HepG2 (cell line): ENCODE measurements around the gene RXRG. TPM values are rescaled to one million over a fixed set of nuclear protein-coding genes. Genes with fewer than 3 reads are reported as not detected.

Source experiments
- ATAD3A ChIP-seq: sonication (generic); formaldehyde crosslinking; IDR thresholded peaks from 2 replicates; pipeline ENCODE4 v1.4.0; 2020; ENCODE audit warnings: missing genetic modification reagents
- CEBPB ChIP-seq: IDR thresholded peaks from 2 replicates; pipeline ENCODE4 v1.6.1; 2011; ENCODE audit warnings: low read depth, low read length, improper control_type of control experiment, borderline replicate concordance
- FOXC1 ChIP-seq: sonication (generic); formaldehyde crosslinking; IDR thresholded peaks from 2 replicates; pipeline ENCODE4 v1.8.0; 2022; ENCODE audit warnings: mild to moderate bottlenecking, missing genetic modification reagents, borderline replicate concordance
- FOXO1 ChIP-seq: sonication (generic); formaldehyde crosslinking; IDR thresholded peaks from 2 replicates; pipeline ENCODE4 v1.4.0; 2020; ENCODE audit warnings: missing genetic modification reagents
- HDAC6 ChIP-seq: fragments of 200-600 bp; sonication (generic); IDR thresholded peaks from 2 replicates; pipeline ENCODE4 v1.7.0; 2017; ENCODE audit warnings: mild to moderate bottlenecking, antibody characterized with exemption, low read length, low read depth
- KLF6 ChIP-seq: IDR thresholded peaks from 2 replicates; pipeline ENCODE4 v1.8.0; 2016; ENCODE audit warnings: missing biosample characterization, missing genetic modification reagents
- RFXAP ChIP-seq: sonication (generic); formaldehyde crosslinking; IDR thresholded peaks from 2 replicates; pipeline ENCODE4 v1.4.0; 2020; ENCODE audit warnings: missing genetic modification reagents, borderline replicate concordance
- ZIK1 ChIP-seq: sonication (generic); formaldehyde crosslinking; IDR thresholded peaks from 2 replicates; pipeline ENCODE4 v1.5.0; 2020; ENCODE audit warnings: mild to moderate bottlenecking, low read depth, missing genetic modification reagents, borderline replicate concordance
- ZMYM2 ChIP-seq: sonication (generic); formaldehyde crosslinking; IDR thresholded peaks from 2 replicates; pipeline ENCODE4 v1.8.0; 2022; ENCODE audit warnings: mild to moderate bottlenecking, missing genetic modification reagents
- ZNF124 ChIP-seq: sonication (generic); formaldehyde crosslinking; IDR thresholded peaks from 2 replicates; pipeline ENCODE4 v1.4.0; 2020; ENCODE audit warnings: missing genetic modification reagents
- polyA plus RNA-seq, 8 experiments: library from polyadenylated mRNA; depleted of rRNA in 3 of 8; stranded (reverse) in 7 of 8; unstranded in 1 of 8; fragments of >200 nt; fragmentation: Illumina TruSeq in 4 of 8; extraction: Trizol in 4 of 8; gene quantifications; 2 replicates each; pipeline versions ENCODE4 v1.2.1 to v1.2.3, GENCODE V29; 2011 to 2016; ENCODE audit warnings: low read depth in 4 of 8, missing spikeins in 1 of 8, mixed read lengths in 1 of 8; ENCODE audit not compliant: insufficient read depth in 1 of 8
- total RNA-seq, 5 experiments: library from RNA; depleted of rRNA; stranded (reverse); fragments of >200 nt; fragmentation: Illumina TruSeq; extraction: Trizol; gene quantifications; 2 replicates each; pipeline ENCODE4 v1.2.3, GENCODE V29; 2016; ENCODE audit warnings: low read depth in 1 of 5
- TF ChIP-seq, protein P1 (sequence below): sonication (generic); formaldehyde crosslinking; IDR thresholded peaks from 2 replicates; pipeline ENCODE4 v1.4.0; 2020; ENCODE audit warnings: low read depth, mild to moderate bottlenecking, missing genetic modification reagents
- TF ChIP-seq, protein P2 (sequence below): sonication (generic); formaldehyde crosslinking; IDR thresholded peaks from 2 replicates; pipeline ENCODE4 v1.8.0; 2022; ENCODE audit warnings: missing genetic modification reagents, low read depth, mild to moderate bottlenecking, borderline replicate concordance
- TF ChIP-seq, protein P3 (sequence below), 2 experiments: IDR thresholded peaks; 2 replicates each; pipeline ENCODE4 v1.6.1; 2011 to 2012; ENCODE audit warnings: low read length in 2 of 2, borderline replicate concordance in 1 of 2, low read depth in 1 of 2, mild to moderate bottlenecking in 1 of 2, moderate library complexity in 1 of 2
- TF ChIP-seq, protein P4 (sequence below): sonication (generic); formaldehyde crosslinking; IDR thresholded peaks from 2 replicates; pipeline ENCODE4 v1.4.0; 2020; ENCODE audit warnings: missing genetic modification reagents
- TF ChIP-seq, protein P5 (sequence below): sonication (generic); formaldehyde crosslinking; IDR thresholded peaks from 2 replicates; pipeline ENCODE4 v1.4.0; 2020; ENCODE audit warnings: mild to moderate bottlenecking, missing genetic modification reagents
- TF ChIP-seq, protein P6 (sequence below): sonication (generic); formaldehyde crosslinking; IDR thresholded peaks from 2 replicates; pipeline ENCODE4 v1.4.0; 2020; ENCODE audit warnings: missing genetic modification reagents

Gene RXRG
- total and polyA plus RNA-seq, 2 of the 13 experiments (the other 11 are each of a cell fraction or from before 2014, with no cell fraction given), result not detected

DNA sequence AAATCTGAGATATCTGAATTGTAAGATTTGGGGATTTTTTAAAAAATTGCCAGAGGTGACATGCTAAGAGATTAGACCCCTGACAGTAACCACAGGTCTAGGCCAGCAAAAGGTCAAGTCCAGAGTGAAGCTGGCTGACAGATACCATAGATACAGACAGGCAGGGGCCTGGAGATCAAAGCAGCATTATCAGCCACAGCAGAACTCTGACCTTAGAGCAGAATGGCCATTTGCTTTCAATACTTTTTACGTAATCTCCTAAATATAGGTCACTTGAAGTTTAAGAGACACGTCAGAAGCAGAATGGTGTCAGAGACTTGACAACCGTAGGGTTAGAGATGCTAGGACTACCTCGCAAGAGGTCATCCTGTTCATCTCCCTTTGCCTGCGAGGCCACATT, 40.8 kb upstream of the RXRG start (continued):
- TF ChIP-seq, protein P1, sequence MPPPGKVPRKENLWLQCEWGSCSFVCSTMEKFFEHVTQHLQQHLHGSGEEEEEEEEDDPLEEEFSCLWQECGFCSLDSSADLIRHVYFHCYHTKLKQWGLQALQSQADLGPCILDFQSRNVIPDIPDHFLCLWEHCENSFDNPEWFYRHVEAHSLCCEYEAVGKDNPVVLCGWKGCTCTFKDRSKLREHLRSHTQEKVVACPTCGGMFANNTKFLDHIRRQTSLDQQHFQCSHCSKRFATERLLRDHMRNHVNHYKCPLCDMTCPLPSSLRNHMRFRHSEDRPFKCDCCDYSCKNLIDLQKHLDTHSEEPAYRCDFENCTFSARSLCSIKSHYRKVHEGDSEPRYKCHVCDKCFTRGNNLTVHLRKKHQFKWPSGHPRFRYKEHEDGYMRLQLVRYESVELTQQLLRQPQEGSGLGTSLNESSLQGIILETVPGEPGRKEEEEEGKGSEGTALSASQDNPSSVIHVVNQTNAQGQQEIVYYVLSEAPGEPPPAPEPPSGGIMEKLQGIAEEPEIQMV (CRISPR knock-in tag), result no peak
- TF ChIP-seq HDAC6, result no peak
- TF ChIP-seq ATAD3A, result no peak
- no peak for TF ChIP-seq ZNF124 (CRISPR knock-in tag)
- TF ChIP-seq, protein P2, sequence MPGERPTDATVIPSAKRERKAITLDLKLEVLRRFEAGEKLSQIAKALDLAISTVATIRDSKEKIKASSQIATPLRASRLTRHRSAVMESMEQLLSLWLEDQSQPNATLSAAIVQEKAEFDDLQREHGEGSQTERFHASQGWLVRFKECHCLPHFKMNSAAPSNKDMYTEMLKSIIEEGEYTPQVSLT (CRISPR knock-in tag), result no peak
- no peak for TF ChIP-seq FOXC1 (CRISPR knock-in tag)
- TF ChIP-seq, protein P3, sequence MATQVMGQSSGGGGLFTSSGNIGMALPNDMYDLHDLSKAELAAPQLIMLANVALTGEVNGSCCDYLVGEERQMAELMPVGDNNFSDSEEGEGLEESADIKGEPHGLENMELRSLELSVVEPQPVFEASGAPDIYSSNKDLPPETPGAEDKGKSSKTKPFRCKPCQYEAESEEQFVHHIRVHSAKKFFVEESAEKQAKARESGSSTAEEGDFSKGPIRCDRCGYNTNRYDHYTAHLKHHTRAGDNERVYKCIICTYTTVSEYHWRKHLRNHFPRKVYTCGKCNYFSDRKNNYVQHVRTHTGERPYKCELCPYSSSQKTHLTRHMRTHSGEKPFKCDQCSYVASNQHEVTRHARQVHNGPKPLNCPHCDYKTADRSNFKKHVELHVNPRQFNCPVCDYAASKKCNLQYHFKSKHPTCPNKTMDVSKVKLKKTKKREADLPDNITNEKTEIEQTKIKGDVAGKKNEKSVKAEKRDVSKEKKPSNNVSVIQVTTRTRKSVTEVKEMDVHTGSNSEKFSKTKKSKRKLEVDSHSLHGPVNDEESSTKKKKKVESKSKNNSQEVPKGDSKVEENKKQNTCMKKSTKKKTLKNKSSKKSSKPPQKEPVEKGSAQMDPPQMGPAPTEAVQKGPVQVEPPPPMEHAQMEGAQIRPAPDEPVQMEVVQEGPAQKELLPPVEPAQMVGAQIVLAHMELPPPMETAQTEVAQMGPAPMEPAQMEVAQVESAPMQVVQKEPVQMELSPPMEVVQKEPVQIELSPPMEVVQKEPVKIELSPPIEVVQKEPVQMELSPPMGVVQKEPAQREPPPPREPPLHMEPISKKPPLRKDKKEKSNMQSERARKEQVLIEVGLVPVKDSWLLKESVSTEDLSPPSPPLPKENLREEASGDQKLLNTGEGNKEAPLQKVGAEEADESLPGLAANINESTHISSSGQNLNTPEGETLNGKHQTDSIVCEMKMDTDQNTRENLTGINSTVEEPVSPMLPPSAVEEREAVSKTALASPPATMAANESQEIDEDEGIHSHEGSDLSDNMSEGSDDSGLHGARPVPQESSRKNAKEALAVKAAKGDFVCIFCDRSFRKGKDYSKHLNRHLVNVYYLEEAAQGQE (IDR thresholded peaks at IDR 0.05; ENCODE audit: borderline replicate concordance in 1 of 2, low read depth in 1 of 2, low read length in 2 of 2), result no peak
- TF ChIP-seq, protein P4, sequence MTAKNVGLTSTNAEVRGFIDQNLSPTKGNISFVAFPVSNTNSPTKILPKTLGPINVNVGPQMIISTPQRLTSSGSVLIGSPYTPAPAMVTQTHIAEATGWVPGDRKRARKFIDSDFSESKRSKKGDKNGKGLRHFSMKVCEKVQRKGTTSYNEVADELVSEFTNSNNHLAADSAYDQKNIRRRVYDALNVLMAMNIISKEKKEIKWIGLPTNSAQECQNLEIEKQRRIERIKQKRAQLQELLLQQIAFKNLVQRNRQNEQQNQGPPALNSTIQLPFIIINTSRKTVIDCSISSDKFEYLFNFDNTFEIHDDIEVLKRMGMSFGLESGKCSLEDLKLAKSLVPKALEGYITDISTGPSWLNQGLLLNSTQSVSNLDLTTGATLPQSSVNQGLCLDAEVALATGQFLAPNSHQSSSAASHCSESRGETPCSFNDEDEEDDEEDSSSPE (CRISPR knock-in tag), result no peak
- TF ChIP-seq KLF6 (CRISPR knock-in tag), result no peak
- TF ChIP-seq, protein P5, sequence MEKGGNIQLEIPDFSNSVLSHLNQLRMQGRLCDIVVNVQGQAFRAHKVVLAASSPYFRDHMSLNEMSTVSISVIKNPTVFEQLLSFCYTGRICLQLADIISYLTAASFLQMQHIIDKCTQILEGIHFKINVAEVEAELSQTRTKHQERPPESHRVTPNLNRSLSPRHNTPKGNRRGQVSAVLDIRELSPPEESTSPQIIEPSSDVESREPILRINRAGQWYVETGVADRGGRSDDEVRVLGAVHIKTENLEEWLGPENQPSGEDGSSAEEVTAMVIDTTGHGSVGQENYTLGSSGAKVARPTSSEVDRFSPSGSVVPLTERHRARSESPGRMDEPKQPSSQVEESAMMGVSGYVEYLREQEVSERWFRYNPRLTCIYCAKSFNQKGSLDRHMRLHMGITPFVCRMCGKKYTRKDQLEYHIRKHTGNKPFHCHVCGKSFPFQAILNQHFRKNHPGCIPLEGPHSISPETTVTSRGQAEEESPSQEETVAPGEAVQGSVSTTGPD, result no peak
- no peak for TF ChIP-seq FOXO1 (CRISPR knock-in tag)
- no peak for TF ChIP-seq ZMYM2 (CRISPR knock-in tag)
- TF ChIP-seq, protein P6, sequence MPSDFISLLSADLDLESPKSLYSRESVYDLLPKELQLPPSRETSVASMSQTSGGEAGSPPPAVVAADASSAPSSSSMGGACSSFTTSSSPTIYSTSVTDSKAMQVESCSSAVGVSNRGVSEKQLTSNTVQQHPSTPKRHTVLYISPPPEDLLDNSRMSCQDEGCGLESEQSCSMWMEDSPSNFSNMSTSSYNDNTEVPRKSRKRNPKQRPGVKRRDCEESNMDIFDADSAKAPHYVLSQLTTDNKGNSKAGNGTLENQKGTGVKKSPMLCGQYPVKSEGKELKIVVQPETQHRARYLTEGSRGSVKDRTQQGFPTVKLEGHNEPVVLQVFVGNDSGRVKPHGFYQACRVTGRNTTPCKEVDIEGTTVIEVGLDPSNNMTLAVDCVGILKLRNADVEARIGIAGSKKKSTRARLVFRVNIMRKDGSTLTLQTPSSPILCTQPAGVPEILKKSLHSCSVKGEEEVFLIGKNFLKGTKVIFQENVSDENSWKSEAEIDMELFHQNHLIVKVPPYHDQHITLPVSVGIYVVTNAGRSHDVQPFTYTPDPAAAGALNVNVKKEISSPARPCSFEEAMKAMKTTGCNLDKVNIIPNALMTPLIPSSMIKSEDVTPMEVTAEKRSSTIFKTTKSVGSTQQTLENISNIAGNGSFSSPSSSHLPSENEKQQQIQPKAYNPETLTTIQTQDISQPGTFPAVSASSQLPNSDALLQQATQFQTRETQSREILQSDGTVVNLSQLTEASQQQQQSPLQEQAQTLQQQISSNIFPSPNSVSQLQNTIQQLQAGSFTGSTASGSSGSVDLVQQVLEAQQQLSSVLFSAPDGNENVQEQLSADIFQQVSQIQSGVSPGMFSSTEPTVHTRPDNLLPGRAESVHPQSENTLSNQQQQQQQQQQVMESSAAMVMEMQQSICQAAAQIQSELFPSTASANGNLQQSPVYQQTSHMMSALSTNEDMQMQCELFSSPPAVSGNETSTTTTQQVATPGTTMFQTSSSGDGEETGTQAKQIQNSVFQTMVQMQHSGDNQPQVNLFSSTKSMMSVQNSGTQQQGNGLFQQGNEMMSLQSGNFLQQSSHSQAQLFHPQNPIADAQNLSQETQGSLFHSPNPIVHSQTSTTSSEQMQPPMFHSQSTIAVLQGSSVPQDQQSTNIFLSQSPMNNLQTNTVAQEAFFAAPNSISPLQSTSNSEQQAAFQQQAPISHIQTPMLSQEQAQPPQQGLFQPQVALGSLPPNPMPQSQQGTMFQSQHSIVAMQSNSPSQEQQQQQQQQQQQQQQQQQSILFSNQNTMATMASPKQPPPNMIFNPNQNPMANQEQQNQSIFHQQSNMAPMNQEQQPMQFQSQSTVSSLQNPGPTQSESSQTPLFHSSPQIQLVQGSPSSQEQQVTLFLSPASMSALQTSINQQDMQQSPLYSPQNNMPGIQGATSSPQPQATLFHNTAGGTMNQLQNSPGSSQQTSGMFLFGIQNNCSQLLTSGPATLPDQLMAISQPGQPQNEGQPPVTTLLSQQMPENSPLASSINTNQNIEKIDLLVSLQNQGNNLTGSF (CRISPR knock-in tag), result no peak
- no peak for TF ChIP-seq RFXAP (CRISPR knock-in tag)
- no peak for TF ChIP-seq CEBPB
- TF ChIP-seq ZIK1, result no peak
